Activated CD4-positive, alpha-beta T cell treated with anti-CD3 and anti-CD28 coated beads, Interleukin-2, amount 50 U/mL, for 48 hours (primary cell): ENCODE measurements around the gene SHLD1.

Source experiments
- DNase-seq, 2 experiments: peaks; one replicate each; pipeline ENCODE4 v3.0.0-alpha.2; 2020

SHLD1 gene

GRCh38 chr20:5821627-5822215 is 71.5 kb downstream of the SHLD1 start:
- no peak for DNase-seq

GRCh38 chr20:5822569-5822968 is 72.4 kb downstream of the SHLD1 start:
- no peak for DNase-seq

- DNase-seq = no peak
Measured at GRCh38 chr20:5825130-5825719, 75.0 kb downstream of the SHLD1 start.

- DNase-seq = no peak
Measured at GRCh38 chr20:5827098-5827853, 77.1 kb downstream of the SHLD1 start.

- no peak for DNase-seq
Measured at GRCh38 chr20:5827861-5828260, 77.7 kb downstream of the SHLD1 start.

- DNase-seq = no peak
Measured at GRCh38 chr20:5829241-5829809, 79.1 kb downstream of the SHLD1 start.

GRCh38 chr20:5831539-5832237 is 81.5 kb downstream of the SHLD1 start:
- no peak for DNase-seq

GRCh38 chr20:5833309-5833941 is 83.2 kb downstream of the SHLD1 start:
- DNase-seq = no peak

GRCh38 chr20:5834436-5835005 is 84.3 kb downstream of the SHLD1 start:
- no peak for DNase-seq

GRCh38 chr20:5835321-5835821 is 85.2 kb downstream of the SHLD1 start:
- no peak for DNase-seq

- DNase-seq = no peak
Measured at GRCh38 chr20:5835871-5836270, 85.7 kb downstream of the SHLD1 start.

- DNase-seq = no peak
Measured at GRCh38 chr20:5836569-5836968, 86.4 kb downstream of the SHLD1 start.

- DNase-seq = no peak
Measured at GRCh38 chr20:5840411-5841002, 90.3 kb downstream of the SHLD1 start.

- DNase-seq = no peak
Measured at GRCh38 chr20:5841522-5841921, 91.3 kb downstream of the SHLD1 start.

- no peak for DNase-seq
Measured at GRCh38 chr20:5842465-5842864, 92.3 kb downstream of the SHLD1 start.

- no peak for DNase-seq
Measured at GRCh38 chr20:5843054-5843592, 92.9 kb downstream of the SHLD1 start.

- peak; percentile 69 to 79 for DNase-seq
Measured at GRCh38 chr20:5844063-5844681, 94.0 kb downstream of the SHLD1 start.

GRCh38 chr20:5845681-5846615 is 95.7 kb downstream of the SHLD1 start:
- no peak for DNase-seq

GRCh38 chr20:5848711-5849505 is 98.7 kb downstream of the SHLD1 start:
- no peak for DNase-seq
